Astrocyte (in vitro differentiated cells and primary cell): ENCODE measurements around the gene PBOV1. TPM values are rescaled to one million over a fixed set of nuclear protein-coding genes. Genes with fewer than 3 reads are reported as not detected.

Experiments
- DNase-seq: peaks from one replicate; pipeline ENCODE4 v3.0.0-alpha.2; 2010; ENCODE audit warnings: low read depth
- FAIRE-seq: peaks from 2 replicates; lab custom pipeline; 2011; peaks lifted over from hg19 to GRCh38; lab: Jason Lieb, UNC
- H2AFZ ChIP-seq: 2 replicates; pipeline ENCODE4 v1.6.0; 2012; ENCODE audit warnings: low read depth, low read length, inconsistent platforms
- H3K27ac ChIP-seq: 2 replicates; pipeline ENCODE4 v1.5.1; 2011; ENCODE audit warnings: low read depth, low read length, inconsistent platforms
- H3K27me3 ChIP-seq: 2 replicates; pipeline ENCODE4 v1.6.0; 2011; ENCODE audit warnings: low read length, inconsistent platforms; ENCODE audit not compliant: insufficient read depth
- H3K36me3 ChIP-seq: 2 replicates; pipeline ENCODE4 v1.5.1; 2011; ENCODE audit warnings: low read length, inconsistent platforms; ENCODE audit not compliant: insufficient read depth
- H3K4me1 ChIP-seq: 2 replicates; pipeline ENCODE4 v1.5.1; 2011; ENCODE audit warnings: low read length, inconsistent platforms; ENCODE audit not compliant: insufficient read depth
- H3K4me2 ChIP-seq: 2 replicates; pipeline ENCODE4 v1.6.0; 2012; ENCODE audit warnings: low read length, inconsistent platforms
- H3K4me3 ChIP-seq: 2 replicates; pipeline ENCODE4 v1.5.1; 2011; ENCODE audit warnings: low read depth, mild to moderate bottlenecking, low read length, inconsistent platforms; ENCODE audit not compliant: insufficient read depth
- H3K79me2 ChIP-seq: 2 replicates; pipeline ENCODE4 v1.6.0; 2012; ENCODE audit warnings: mild to moderate bottlenecking, low read length, inconsistent platforms; ENCODE audit not compliant: insufficient read depth
- H3K9ac ChIP-seq: 2 replicates; pipeline ENCODE4 v1.6.0; 2012; ENCODE audit warnings: mild to moderate bottlenecking, low read length, inconsistent platforms
- H3K9me3 ChIP-seq: 2 replicates; pipeline ENCODE4 v1.5.1; 2012; ENCODE audit warnings: low read depth, mild to moderate bottlenecking, low read length, inconsistent platforms; ENCODE audit not compliant: insufficient read depth
- H4K20me1 ChIP-seq: 2 replicates; pipeline ENCODE4 v1.6.0; 2012; ENCODE audit warnings: low read length, inconsistent platforms; ENCODE audit not compliant: insufficient read depth
- H3K27ac Mint-ChIP-seq: one replicate; pipeline ENCODE4 v1.8.0; 2021; ENCODE audit warnings: mild to moderate bottlenecking, mixed read lengths; ENCODE audit not compliant: unreplicated experiment
- H3K27me3 Mint-ChIP-seq: one replicate; pipeline ENCODE4 v1.8.0; 2021; ENCODE audit warnings: low read depth, mixed read lengths; ENCODE audit not compliant: unreplicated experiment
- H3K36me3 Mint-ChIP-seq: one replicate; pipeline ENCODE4 v1.8.0; 2021; ENCODE audit warnings: low read depth, mixed read lengths; ENCODE audit not compliant: unreplicated experiment
- H3K4me1 Mint-ChIP-seq: one replicate; pipeline ENCODE4 v1.8.0; 2021; ENCODE audit warnings: low read depth, mixed read lengths; ENCODE audit not compliant: unreplicated experiment
- H3K4me3 Mint-ChIP-seq: one replicate; pipeline ENCODE4 v1.8.0; 2021; ENCODE audit warnings: mild to moderate bottlenecking, moderate library complexity, mixed read lengths; ENCODE audit not compliant: unreplicated experiment
- H3K9me3 Mint-ChIP-seq: one replicate; pipeline ENCODE4 v1.8.0; 2021; ENCODE audit warnings: mild to moderate bottlenecking, mixed read lengths; ENCODE audit not compliant: unreplicated experiment
- EZH2 ChIP-seq: IDR thresholded peaks from 2 replicates; pipeline ENCODE4 v1.6.1; 2012; ENCODE audit warnings: mild to moderate bottlenecking, low read length, inconsistent platforms; ENCODE audit not compliant: insufficient read depth
- total RNA-seq: library from RNA; stranded (reverse); gene quantifications from 2 replicates; pipeline ENCODE4 v1.2.1, GENCODE V29; 2021
- TF ChIP-seq, protein P1 (sequence below): IDR thresholded peaks from 2 replicates; pipeline ENCODE4 v1.5.1; 2011; ENCODE audit warnings: low read depth, mild to moderate bottlenecking, inconsistent platforms, low read length, moderate library complexity; ENCODE audit not compliant: insufficient read depth

Gene PBOV1
- total RNA-seq, 1 donor from 2014 or later, result not detected

DNA sequence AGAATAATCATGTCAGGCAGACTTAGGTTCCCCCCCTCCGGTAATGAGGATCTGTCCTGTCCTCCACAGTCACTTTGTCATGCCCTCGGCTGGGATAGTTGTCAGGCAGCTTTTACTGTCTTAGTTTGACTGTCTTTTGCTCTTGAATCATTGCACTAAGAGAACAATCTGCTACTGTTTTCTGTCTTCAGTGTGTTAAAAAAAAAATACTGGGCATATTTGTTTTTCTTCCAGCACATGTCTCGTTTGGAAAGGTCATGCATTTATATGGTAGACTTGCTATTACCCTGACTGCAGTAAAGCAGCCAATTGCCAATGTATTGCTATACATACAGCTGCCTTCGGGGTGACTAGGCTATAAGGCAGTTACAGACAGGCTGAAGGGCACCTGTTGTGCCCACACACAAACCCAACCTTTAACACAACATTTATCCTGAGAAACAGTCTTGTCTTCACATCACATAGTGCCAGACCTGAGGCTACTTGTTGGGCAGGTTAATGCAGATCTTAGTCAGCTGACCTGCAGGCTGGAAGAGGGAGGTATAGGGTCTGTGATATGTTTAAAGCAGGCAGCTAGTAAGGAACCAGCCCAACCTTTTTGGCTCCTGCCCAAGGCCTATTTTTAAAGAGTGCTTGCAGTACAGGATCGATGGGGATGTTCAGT lies 29.9 kb downstream of the PBOV1 start:
- no peaks in the 10 kb centered on the region for H3K9me3 ChIP-seq
- no peak overlapping the region for H3K9ac ChIP-seq
- no peaks in the 10 kb centered on the region for H3K79me2 ChIP-seq
- no peak overlapping the region for H2AFZ ChIP-seq
- H3K9me3 Mint-ChIP-seq, result no peaks in the 10 kb centered on the region
- DNase-seq, result no peak
- no peaks in the 10 kb centered on the region for H4K20me1 ChIP-seq
- H3K4me2 ChIP-seq, result no peak overlapping the region
- FAIRE-seq, result no peak
- H3K36me3 ChIP-seq, result no peaks in the 10 kb centered on the region
- H3K4me1 Mint-ChIP-seq, result peaks cover 5% of the 10 kb centered on the region
- peaks cover 2% of the 10 kb centered on the region for H3K27me3 ChIP-seq
- no peaks in the 10 kb centered on the region for H3K27me3 Mint-ChIP-seq
- no peak for TF ChIP-seq EZH2
- TF ChIP-seq, protein P1, sequence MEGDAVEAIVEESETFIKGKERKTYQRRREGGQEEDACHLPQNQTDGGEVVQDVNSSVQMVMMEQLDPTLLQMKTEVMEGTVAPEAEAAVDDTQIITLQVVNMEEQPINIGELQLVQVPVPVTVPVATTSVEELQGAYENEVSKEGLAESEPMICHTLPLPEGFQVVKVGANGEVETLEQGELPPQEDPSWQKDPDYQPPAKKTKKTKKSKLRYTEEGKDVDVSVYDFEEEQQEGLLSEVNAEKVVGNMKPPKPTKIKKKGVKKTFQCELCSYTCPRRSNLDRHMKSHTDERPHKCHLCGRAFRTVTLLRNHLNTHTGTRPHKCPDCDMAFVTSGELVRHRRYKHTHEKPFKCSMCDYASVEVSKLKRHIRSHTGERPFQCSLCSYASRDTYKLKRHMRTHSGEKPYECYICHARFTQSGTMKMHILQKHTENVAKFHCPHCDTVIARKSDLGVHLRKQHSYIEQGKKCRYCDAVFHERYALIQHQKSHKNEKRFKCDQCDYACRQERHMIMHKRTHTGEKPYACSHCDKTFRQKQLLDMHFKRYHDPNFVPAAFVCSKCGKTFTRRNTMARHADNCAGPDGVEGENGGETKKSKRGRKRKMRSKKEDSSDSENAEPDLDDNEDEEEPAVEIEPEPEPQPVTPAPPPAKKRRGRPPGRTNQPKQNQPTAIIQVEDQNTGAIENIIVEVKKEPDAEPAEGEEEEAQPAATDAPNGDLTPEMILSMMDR, result no peak
- no peak overlapping the region for H3K4me3 Mint-ChIP-seq
- H3K4me3 ChIP-seq, result no peak overlapping the region
- H3K27ac Mint-ChIP-seq, result no peak overlapping the region
- H3K36me3 Mint-ChIP-seq, result no peaks in the 10 kb centered on the region
- no peaks in the 10 kb centered on the region for H3K4me1 ChIP-seq
- H3K27ac ChIP-seq, result no peak overlapping the region

DNA sequence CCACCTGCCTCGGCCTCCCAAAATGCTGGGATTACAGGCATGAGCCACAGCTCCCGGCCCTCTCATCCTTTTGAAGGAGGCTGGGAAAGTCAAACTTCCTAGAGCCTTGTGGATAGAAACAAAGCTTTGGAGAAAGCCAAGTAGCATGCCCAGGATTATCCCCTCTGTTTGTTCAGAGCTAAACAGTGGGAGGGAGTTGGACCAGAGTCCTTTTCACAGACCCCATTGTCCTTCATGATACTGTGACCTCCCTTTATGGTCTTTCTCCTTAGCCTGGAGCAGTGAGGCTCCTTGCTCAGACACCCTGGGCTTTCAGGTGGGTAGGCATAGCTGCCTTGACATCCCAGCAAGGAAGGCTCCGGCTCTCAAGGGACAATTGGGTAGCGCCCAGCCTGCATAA lies 31.1 kb downstream of the PBOV1 start:
- no peak overlapping the region for H3K27ac Mint-ChIP-seq

DNA sequence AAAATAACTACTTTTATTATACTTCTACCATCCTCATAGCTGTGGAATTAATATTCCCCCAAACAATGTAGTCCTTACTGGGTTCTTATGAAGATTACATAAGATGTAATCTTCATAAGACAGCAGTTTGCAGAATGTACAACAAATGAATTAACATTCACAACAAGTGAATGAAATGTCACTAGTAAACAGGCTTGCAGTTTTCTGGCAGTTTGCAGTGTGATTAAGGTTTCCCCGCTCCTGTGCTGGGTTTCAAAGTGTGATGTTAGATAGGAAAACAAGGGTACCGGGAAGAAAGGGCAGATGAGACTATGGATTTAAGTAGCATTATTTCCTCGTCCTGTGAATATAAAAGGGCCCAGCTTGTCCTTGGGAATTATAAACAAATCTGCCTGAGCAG lies 34.1 kb downstream of the PBOV1 start:
- Mint-ChIP-seq H3K27ac (no peak overlapping the region), H3K4me1 (peaks cover 5% of the 10 kb centered on the region), H3K4me3 (no peak overlapping the region), H3K27me3 (no peaks in the 10 kb centered on the region), H3K36me3 (no peaks in the 10 kb centered on the region), H3K9me3 (peaks cover 2% of the 10 kb centered on the region)
- H3K36me3 ChIP-seq, result no peaks in the 10 kb centered on the region
- no peak for FAIRE-seq
- no peak overlapping the region for H3K4me3 ChIP-seq
- no peak overlapping the region for H3K27ac ChIP-seq
- H3K27me3 ChIP-seq, result no peaks in the 10 kb centered on the region
- H3K4me2 ChIP-seq, result no peak overlapping the region
- DNase-seq, result no peak
- TF ChIP-seq, protein P1, result no peak
- no peak for TF ChIP-seq EZH2
- no peaks in the 10 kb centered on the region for H3K4me1 ChIP-seq
- H4K20me1 ChIP-seq, result no peaks in the 10 kb centered on the region
- no peak overlapping the region for H2AFZ ChIP-seq
- H3K79me2 ChIP-seq, result no peaks in the 10 kb centered on the region
- H3K9me3 ChIP-seq, result no peaks in the 10 kb centered on the region
- H3K9ac ChIP-seq, result no peak overlapping the region

More for the DNA sequence above, 31.1 kb downstream of the PBOV1 start:
- Histone ChIP-seq H3K9me3 (no peaks in the 10 kb centered on the region), H3K27me3 (peaks cover 2% of the 10 kb centered on the region), H3K9ac (no peak overlapping the region), H2AFZ (no peak overlapping the region), H3K4me2 (no peak overlapping the region), H3K36me3 (no peaks in the 10 kb centered on the region), H4K20me1 (no peaks in the 10 kb centered on the region), H3K27ac (no peak overlapping the region), H3K4me1 (no peaks in the 10 kb centered on the region), H3K79me2 (no peaks in the 10 kb centered on the region), H3K4me3 (no peak overlapping the region)
- no peaks in the 10 kb centered on the region for H3K9me3 Mint-ChIP-seq
- TF ChIP-seq, protein P1, result no peak
- TF ChIP-seq EZH2, result no peak
- no peaks in the 10 kb centered on the region for H3K36me3 Mint-ChIP-seq
- no peaks in the 10 kb centered on the region for H3K27me3 Mint-ChIP-seq
- peaks cover 5% of the 10 kb centered on the region for H3K4me1 Mint-ChIP-seq
- DNase-seq (no peak), FAIRE-seq (no peak)
- H3K4me3 Mint-ChIP-seq, result no peak overlapping the region
